Measurements from ENCODE around the gene DNAJC3.
"Not testable (repeated sequence)": the region's sequence is repeated elsewhere in the genome, so short reads cannot be mapped to it uniquely, and the experiment has no call there.

Gene DNAJC3

GRCh38 chr13:95714142-95714832 is 37.3 kb downstream of the DNAJC3 start:
- no peak for DNase-seq (ENCODE audit: low read depth in 2 of 2)

- no peak for DNase-seq (ENCODE audit: low read depth in 2 of 2)
Observed at GRCh38 chr13:95716231-95716630, 39.3 kb downstream of the DNAJC3 start.

- no peak for DNase-seq (ENCODE audit: low read depth in 2 of 2)
Observed at GRCh38 chr13:95722241-95722640, 45.3 kb downstream of the DNAJC3 start.

GRCh38 chr13:95723438-95723837 is 46.5 kb downstream of the DNAJC3 start:
- no peak for DNase-seq (ENCODE audit: low read depth in 2 of 2)

- DNase-seq (ENCODE audit: low read depth in 2 of 2), result no peak
Observed at GRCh38 chr13:95724252-95724651, 47.3 kb downstream of the DNAJC3 start.

- no peak for DNase-seq (ENCODE audit: low read depth in 2 of 2)
Observed at GRCh38 chr13:95726876-95727275, 49.9 kb downstream of the DNAJC3 start.

GRCh38 chr13:95728957-95729356 is 52.0 kb downstream of the DNAJC3 start:
- no peak for DNase-seq (ENCODE audit: low read depth in 2 of 2)

GRCh38 chr13:95734124-95734523 is 57.2 kb downstream of the DNAJC3 start:
- DNase-seq (ENCODE audit: low read depth in 2 of 2), result no peak

- not testable (repeated sequence) for DNase-seq (ENCODE audit: low read depth in 2 of 2)
Observed at GRCh38 chr13:95740071-95740978, 63.4 kb downstream of the DNAJC3 start.

- DNase-seq (ENCODE audit: low read depth in 2 of 2), result no peak
Observed at GRCh38 chr13:95740979-95741320, 64.0 kb downstream of the DNAJC3 start.

GRCh38 chr13:95741584-95742563 is 64.9 kb downstream of the DNAJC3 start:
- DNase-seq (ENCODE audit: low read depth in 2 of 2), result no peak

- no peak for DNase-seq (ENCODE audit: low read depth in 2 of 2)
Observed at GRCh38 chr13:95743192-95743591, 66.3 kb downstream of the DNAJC3 start.

GRCh38 chr13:95745289-95745688 is 68.3 kb downstream of the DNAJC3 start:
- no peak for DNase-seq (ENCODE audit: low read depth in 2 of 2)

- DNase-seq (ENCODE audit: low read depth in 2 of 2), result no peak
Observed at GRCh38 chr13:95745752-95746151, 68.8 kb downstream of the DNAJC3 start.

GRCh38 chr13:95749545-95749944 is 72.6 kb downstream of the DNAJC3 start:
- DNase-seq (ENCODE audit: low read depth in 2 of 2), result no peak

- no peak for DNase-seq (ENCODE audit: low read depth in 2 of 2)
Observed at GRCh38 chr13:95752677-95753076, 75.7 kb downstream of the DNAJC3 start.

- no peak for DNase-seq (ENCODE audit: low read depth in 2 of 2)
Observed at GRCh38 chr13:95754069-95754468, 77.1 kb downstream of the DNAJC3 start.

- no peak for DNase-seq (ENCODE audit: low read depth in 2 of 2)
Observed at GRCh38 chr13:95756072-95756471, 79.1 kb downstream of the DNAJC3 start.

GRCh38 chr13:95762626-95763025 is 85.7 kb downstream of the DNAJC3 start:
- DNase-seq (ENCODE audit: low read depth in 2 of 2), result not testable (repeated sequence)

- no peak for DNase-seq (ENCODE audit: low read depth in 2 of 2)
Observed at GRCh38 chr13:95763601-95764000, 86.7 kb downstream of the DNAJC3 start.

- no peak for DNase-seq (ENCODE audit: low read depth in 2 of 2)
Observed at GRCh38 chr13:95771905-95772304, 95.0 kb downstream of the DNAJC3 start.

- no peak for DNase-seq (ENCODE audit: low read depth in 2 of 2)
Observed at GRCh38 chr13:95779522-95779921, 102.6 kb downstream of the DNAJC3 start.

All from stimulated activated CD8-positive, alpha-beta memory T cell treated with anti-CD3 and anti-CD28 coated beads, Interleukin-2, amount 100 ng/mL, for 48 hours (primary cell).